GM23338 (cell line): ENCODE results near the gene ARAP1. TPM values are rescaled to one million over a fixed set of nuclear protein-coding genes. Genes with fewer than 3 reads are reported as not detected.

Source experiments
- ATAC-seq: fragments of 200-7000 bp; cut with Tn5 transposase; 3 replicates; pipeline ENCODE4 v1.9.1; 2020
- DNase-seq: peaks from one replicate; pipeline ENCODE4 v3.0.0-alpha.2; 2015; ENCODE audit warnings: low spot score
- H2AFZ ChIP-seq: fragments of 200-600 bp; sonication (generic); 2 replicates; pipeline ENCODE4 v1.8.0; 2016; ENCODE audit warnings: antibody characterized with exemption, mild to moderate bottlenecking, moderate library complexity
- H3F3A ChIP-seq: fragments of 200-600 bp; sonication (generic); replicated peaks from 2 replicates; pipeline ENCODE4 v1.8.0; 2017; ENCODE audit warnings: antibody characterized with exemption, mixed run types, low read depth
- H3K27ac ChIP-seq: fragments of 200-600 bp; sonication (generic); 2 replicates; pipeline ENCODE4 v1.6.1; 2016; ENCODE audit warnings: low read depth
- H3K27me3 ChIP-seq: fragments of 200-600 bp; sonication (generic); 2 replicates; pipeline ENCODE4 v1.8.0; 2016; ENCODE audit warnings: mild to moderate bottlenecking, mixed run types, moderate library complexity; ENCODE audit not compliant: insufficient read depth
- H3K36me3 ChIP-seq: fragments of 200-600 bp; sonication (generic); 2 replicates; pipeline ENCODE4 v1.8.0; 2016; ENCODE audit warnings: mild to moderate bottlenecking; ENCODE audit not compliant: insufficient read depth
- H3K4me1 ChIP-seq: fragments of 200-600 bp; sonication (generic); 2 replicates; pipeline ENCODE4 v1.8.0; 2016; ENCODE audit warnings: mild to moderate bottlenecking, moderate library complexity; ENCODE audit not compliant: insufficient read depth
- H3K4me2 ChIP-seq: fragments of 200-600 bp; sonication (generic); 2 replicates; pipeline ENCODE4 v1.7.1; 2017; ENCODE audit warnings: mixed run types
- H3K4me3 ChIP-seq: fragments of 200-600 bp; sonication (generic); 2 replicates; pipeline ENCODE4 v1.6.1; 2016; ENCODE audit warnings: mixed run types
- H3K79me2 ChIP-seq: fragments of 200-600 bp; sonication (generic); replicated peaks from 2 replicates; pipeline ENCODE4 v1.8.0; 2017; ENCODE audit warnings: mild to moderate bottlenecking; ENCODE audit not compliant: insufficient read depth
- H3K9me2 ChIP-seq: fragments of 200-600 bp; sonication (generic); 2 replicates; pipeline ENCODE4 v1.8.0; 2017; ENCODE audit not compliant: insufficient read depth
- H4K20me1 ChIP-seq: fragments of 200-600 bp; sonication (generic); replicated peaks from 2 replicates; pipeline ENCODE4 v1.8.0; 2017; ENCODE audit warnings: mild to moderate bottlenecking; ENCODE audit not compliant: insufficient read depth
- H3K27ac Mint-ChIP-seq: 2 replicates; pipeline ENCODE4 v1.8.0; 2020; ENCODE audit warnings: inconsistent platforms, mild to moderate bottlenecking, moderate library complexity, mixed read lengths
- H3K27me3 Mint-ChIP-seq: 3 replicates; pipeline ENCODE4 v1.8.0; 2022; ENCODE audit warnings: low read depth, mild to moderate bottlenecking, moderate library complexity, mixed read lengths, inconsistent platforms; ENCODE audit not compliant: insufficient read depth, poor library complexity
- H3K36me3 Mint-ChIP-seq: 3 replicates; pipeline ENCODE4 v1.8.0; 2021; ENCODE audit warnings: low read depth, mild to moderate bottlenecking, inconsistent platforms, moderate library complexity, mixed read lengths
- H3K4me1 Mint-ChIP-seq: 3 replicates; pipeline ENCODE4 v1.8.0; 2020; ENCODE audit warnings: mild to moderate bottlenecking, inconsistent platforms, mixed read lengths
- H3K4me3 Mint-ChIP-seq: 3 replicates; pipeline ENCODE4 v1.8.0; 2021; ENCODE audit warnings: moderate library complexity, mild to moderate bottlenecking, inconsistent platforms, mixed read lengths
- H3K9me3 Mint-ChIP-seq: 3 replicates; pipeline ENCODE4 v1.8.0; 2020; ENCODE audit warnings: moderate library complexity, mild to moderate bottlenecking, inconsistent platforms, mixed read lengths
- CREB1 ChIP-seq: fragments of 250-450 bp; sonication (Bioruptor Pico); IDR thresholded peaks from 2 replicates; pipeline ENCODE4 v1.5.0; 2020; ENCODE audit warnings: low read depth, mild to moderate bottlenecking, moderate library complexity
- ETS1 ChIP-seq: IDR thresholded peaks from 2 replicates; pipeline ENCODE4 v1.6.1; 2016; ENCODE audit warnings: antibody characterized with exemption
- STAT1 ChIP-seq: IDR thresholded peaks from one replicate; pipeline ENCODE4 v1.6.1; 2016; ENCODE audit warnings: antibody characterized with exemption; ENCODE audit not compliant: unreplicated experiment
- ZNF462 ChIP-seq: fragments of 250-450 bp; sonication (Bioruptor Pico); IDR thresholded peaks from 2 replicates; pipeline ENCODE4 v1.5.0; 2020; ENCODE audit warnings: mild to moderate bottlenecking, moderate library complexity
- polyA plus RNA-seq: library from polyadenylated mRNA; unstranded; fragments of >200 nt; fragmentation: Nextera tagmentation; extraction: Ambion mirVana; gene quantifications from 2 replicates; pipeline ENCODE4 v1.2.1, GENCODE V29; 2016
- total RNA-seq: library from RNA; depleted of rRNA; stranded (reverse); fragments of >200 nt; shearing (Covaris generic); gene quantifications from 2 replicates; pipeline ENCODE4 v1.2.3, GENCODE V29; 2014

ARAP1 gene
- total and polyA plus RNA-seq, 2 experiments from 2014 or later, result 24.5 to 116 TPM

GRCh38 chr11:72722050-72722748 lies 30.0 kb downstream of the ARAP1 start:
- Mint-ChIP-seq H3K27ac (peak overlapping the region; percentile 82), H3K27me3 (peaks cover 9% of the 10 kb centered on the region), H3K4me3 (no peak overlapping the region; the same call in 2 of the 3 replicates), H3K9me3 (no peaks in the 10 kb centered on the region; the same call in 2 of the 3 replicates), H3K4me1 (peaks cover 22% of the 10 kb centered on the region), H3K36me3 (peaks cover 8% of the 10 kb centered on the region; the same call in 2 of the 3 replicates)
- peak; percentile 62 for DNase-seq
- Histone ChIP-seq H3K27ac (peak overlapping the region; percentile 50), H3K79me2 (peaks cover 51% of the 10 kb centered on the region), H3K4me2 (no peak overlapping the region), H3K4me3 (no peak overlapping the region), H2AFZ (no peak overlapping the region), H4K20me1 (peaks cover 12% of the 10 kb centered on the region), H3K27me3 (no peaks in the 10 kb centered on the region), H3K4me1 (no peaks in the 10 kb centered on the region; the same call in 1 of the 2 replicates), H3F3A (no peaks in the 10 kb centered on the region), H3K9me2 (no peaks in the 10 kb centered on the region), H3K36me3 (no peaks in the 10 kb centered on the region)
- TF ChIP-seq ETS1 (no peak), CREB1 (CRISPR knock-in tag) (peak; percentile 90), ZNF462 (CRISPR knock-in tag) (no peak), STAT1 (no peak)
- ATAC-seq, result peak; percentile 88
